Activated naive CD4-positive, alpha-beta T cell (primary cell): ENCODE results near the gene CACNA1E.

Experiments used
- DNase-seq, 4 experiments: peaks; one replicate each; lab custom pipeline; 2025; lab: John Stamatoyannopoulos, UW

Gene CACNA1E

GRCh38 chr1:181768211-181768929 is 285.1 kb downstream of the CACNA1E start:
- DNase-seq, result no peak

DNA sequence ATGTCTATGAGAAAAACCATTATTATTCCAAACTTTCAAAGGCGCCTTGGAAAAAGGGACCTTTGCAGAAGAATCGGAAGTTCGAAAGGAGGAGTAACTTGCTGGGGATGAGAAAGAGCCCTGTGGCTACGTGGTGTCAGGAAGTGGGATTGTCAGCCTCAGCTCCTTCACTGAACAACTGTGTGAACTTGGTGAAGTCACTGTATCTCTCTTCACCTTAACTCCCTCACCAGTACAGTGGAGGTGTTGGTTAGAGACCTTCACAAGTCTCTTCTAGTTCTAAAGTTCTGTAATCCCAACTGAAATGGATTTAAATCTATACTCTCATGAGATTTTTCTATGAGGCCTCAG is 285.6 kb downstream of the CACNA1E start:
- DNase-seq, result no peak

DNA sequence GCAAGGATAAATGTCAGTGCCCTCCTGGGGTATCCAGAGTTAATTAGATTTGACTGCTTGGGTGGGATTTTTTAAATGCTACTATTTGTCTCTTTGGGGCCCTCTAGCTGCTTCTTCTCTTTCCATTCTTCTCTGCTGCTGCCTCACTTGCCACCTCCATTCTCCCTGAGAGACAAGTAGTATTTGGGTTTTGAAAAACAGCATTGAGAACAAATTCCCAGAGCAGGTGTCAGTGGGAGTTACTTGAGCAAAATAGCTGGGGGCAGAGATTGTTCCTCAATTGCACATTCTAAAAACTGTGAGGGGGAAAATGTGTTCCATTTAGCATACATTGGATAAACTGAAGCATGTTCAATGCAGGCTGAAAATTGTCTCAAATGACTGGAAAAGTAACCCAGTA is 286.5 kb downstream of the CACNA1E start:
- no peak for DNase-seq

DNA sequence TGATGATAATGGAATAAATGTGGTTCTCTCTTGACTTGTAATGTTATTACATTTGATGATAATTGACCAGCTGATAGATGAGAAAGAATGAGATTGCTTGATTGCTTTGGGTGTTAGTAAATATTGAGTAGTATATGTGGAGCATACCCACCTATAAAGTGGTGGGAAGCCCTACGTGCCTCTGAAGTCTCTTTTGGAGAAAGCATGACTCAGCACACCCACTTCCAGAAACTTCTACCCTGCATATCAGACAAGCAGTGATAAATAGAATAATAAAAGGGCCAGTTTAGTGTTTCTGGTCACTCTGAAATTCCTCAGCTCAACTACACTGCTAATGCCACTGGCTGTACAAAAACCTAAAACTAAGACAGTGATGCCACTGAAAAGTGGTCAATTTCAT is 289.4 kb downstream of the CACNA1E start:
- DNase-seq, result no peak

DNA sequence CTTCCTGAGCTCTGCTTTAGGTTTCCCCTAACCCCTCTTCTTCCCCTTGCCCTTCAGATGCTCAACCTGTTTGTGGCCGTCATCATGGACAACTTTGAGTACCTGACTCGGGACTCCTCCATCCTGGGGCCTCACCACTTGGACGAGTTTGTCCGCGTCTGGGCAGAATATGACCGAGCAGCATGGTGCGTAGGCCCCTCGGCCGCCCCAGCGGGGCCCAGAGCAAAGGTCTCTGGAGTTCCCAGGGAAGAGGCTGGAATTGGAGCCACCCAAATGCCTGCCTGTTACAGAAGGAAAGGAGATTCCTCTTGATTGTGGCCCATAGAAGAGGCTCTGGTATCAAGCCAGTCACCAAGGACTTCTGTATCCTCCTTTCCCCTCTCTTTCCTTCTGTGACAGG is 292.7 kb downstream of the CACNA1E start:
- DNase-seq, result no peak

DNA sequence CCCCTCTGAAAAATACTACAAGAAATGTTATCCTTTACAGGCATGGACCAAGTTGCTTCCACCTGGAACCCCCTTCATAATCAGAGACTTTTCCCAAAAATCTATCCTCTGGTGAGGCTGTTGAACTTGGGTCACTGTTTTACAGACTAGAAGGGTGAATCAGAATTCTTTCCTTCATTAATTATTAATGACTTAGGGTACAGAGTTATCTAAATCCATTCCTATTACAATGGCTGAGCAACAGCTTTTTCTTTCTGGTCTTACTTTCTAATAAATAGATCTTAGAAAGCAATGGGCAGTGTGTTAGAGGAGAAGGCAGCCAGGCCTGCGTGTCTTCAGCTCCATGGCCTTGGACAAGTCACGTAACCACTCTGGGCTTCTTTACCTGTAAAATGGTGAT is 294.0 kb downstream of the CACNA1E start:
- DNase-seq, result no peak

GRCh38 chr1:181777812-181778211 is 294.5 kb downstream of the CACNA1E start:
- no peak for DNase-seq

DNA sequence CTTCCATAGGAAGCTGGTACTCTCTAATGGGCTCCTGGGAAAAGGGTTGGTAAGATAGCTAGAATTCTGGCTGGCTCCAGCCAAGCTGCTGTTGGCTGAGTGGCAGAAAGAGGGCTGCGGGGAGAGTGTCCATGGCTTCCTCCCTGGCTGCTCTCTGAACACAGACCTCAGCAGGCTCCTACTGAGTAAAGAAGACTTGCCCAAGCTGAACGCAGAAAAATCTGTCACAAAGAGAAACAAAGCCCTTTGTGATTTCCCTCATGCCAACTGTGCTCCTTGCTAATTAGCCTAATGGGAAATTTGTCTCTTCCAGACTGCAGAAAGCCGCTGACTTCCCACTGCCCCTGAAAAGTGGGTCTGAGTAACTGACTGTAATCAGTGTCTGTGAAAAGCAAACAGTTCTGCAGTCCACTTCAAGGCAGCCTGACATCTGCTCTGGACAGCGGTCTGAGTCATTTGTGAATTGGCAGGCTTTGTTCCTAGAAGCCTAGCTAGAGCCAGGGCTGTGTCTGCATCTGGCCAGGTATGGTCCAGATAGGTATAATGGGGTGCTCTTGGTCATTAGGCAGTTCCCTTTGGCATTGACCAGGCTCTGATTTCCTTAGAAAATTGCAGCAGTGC is 295.4 kb downstream of the CACNA1E start:
- no peak for DNase-seq

GRCh38 chr1:181779343-181779742 is 296.0 kb downstream of the CACNA1E start:
- no peak for DNase-seq

DNA sequence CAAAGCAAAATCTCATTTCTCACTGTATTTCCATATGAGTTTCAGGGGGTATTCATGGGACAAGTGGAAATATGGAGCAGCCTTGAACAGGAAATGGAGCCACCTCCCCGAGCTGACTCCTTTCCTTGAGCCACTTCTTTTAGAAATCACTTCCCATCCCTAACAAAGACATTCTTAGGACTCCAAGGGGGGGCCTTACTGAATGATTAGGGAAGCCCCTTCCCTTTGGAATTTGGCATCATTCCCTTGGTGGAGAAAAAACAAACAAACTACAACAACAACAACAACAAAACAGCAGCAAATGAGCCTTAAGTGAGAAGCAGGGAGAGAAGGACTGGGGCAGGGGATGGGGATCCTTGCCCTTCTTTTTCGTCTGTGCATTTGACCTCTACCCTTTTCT is 299.9 kb downstream of the CACNA1E start:
- no peak for DNase-seq

- no peak for DNase-seq
Measured at GRCh38 chr1:181784039-181784683, 300.8 kb downstream of the CACNA1E start.

GRCh38 chr1:181789395-181789794 is 306.1 kb downstream of the CACNA1E start:
- DNase-seq, result no peak

DNA sequence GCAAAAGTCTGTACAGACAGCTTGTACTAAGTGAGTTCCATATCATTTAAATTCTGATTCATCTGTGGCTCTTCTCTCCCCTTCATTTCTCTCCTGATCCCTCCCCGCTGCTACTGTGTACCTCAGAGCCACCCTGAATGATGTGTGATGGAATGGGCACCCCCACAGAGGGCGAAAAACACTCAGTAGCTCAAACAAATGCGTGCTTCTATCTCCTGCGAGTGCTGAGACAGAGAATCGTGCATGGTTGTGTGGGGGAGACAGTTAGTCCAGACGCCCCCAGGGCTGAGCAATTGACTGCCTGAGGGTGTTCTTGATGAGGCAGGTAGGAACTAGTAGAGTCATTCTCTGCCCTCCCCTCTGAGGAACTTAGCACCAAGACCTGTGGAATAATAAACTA is 308.4 kb downstream of the CACNA1E start:
- DNase-seq, result no peak

- no peak for DNase-seq
Measured at GRCh38 chr1:181793831-181794230, 310.5 kb downstream of the CACNA1E start.

DNA sequence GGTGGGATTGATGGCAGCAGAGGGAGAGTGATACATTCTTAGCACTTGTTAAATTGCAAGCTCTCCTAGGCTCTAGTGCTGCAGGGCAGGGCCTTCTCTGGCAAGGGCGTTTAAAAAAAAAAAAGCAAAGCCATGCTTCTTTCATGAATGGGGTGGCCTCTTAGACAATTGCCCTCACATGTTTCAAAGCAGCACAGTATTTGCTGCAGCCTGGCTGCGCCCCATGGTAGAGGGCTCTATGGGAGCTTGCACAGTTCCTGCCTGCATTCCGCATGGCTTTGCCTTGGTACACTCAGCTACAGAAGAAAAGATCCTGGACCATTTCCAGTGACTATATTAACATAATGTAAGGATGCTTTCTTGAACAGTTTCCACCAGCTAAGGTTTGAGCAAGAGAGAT is 311.0 kb downstream of the CACNA1E start:
- no peak for DNase-seq

DNA sequence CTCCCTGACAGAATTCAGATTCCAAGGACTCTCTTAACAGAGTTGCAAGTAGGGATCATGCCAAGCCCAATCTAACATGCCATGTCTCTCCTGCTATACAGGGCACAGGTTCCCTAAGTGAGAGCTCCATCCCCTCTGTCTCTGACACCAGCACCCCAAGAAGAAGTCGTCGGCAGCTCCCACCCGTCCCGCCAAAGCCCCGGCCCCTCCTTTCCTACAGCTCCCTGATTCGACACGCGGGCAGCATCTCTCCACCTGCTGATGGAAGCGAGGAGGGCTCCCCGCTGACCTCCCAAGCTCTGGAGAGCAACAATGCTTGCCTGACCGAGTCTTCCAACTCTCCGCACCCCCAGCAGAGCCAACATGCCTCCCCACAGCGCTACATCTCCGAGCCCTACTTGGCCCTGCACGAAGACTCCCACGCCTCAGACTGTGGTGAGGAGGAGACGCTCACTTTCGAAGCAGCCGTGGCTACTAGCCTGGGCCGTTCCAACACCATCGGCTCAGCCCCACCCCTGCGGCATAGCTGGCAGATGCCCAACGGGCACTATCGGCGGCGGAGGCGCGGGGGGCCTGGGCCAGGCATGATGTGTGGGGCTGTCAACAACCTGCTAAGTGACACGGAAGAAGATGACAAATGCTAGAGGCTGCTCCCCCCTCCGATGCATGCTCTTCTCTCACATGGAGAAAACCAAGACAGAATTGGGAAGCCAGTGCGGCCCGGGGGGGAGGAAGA is 315.0 kb downstream of the CACNA1E start:
- DNase-seq, result no peak

- no peak for DNase-seq
Measured at GRCh38 chr1:181801617-181802016, 318.3 kb downstream of the CACNA1E start.

GRCh38 chr1:181802466-181802865 is 319.1 kb downstream of the CACNA1E start:
- DNase-seq, result no peak

GRCh38 chr1:181803421-181803820 is 320.1 kb downstream of the CACNA1E start:
- DNase-seq, result no peak

- no peak for DNase-seq
Measured at GRCh38 chr1:181804989-181805388, 321.7 kb downstream of the CACNA1E start.

DNA sequence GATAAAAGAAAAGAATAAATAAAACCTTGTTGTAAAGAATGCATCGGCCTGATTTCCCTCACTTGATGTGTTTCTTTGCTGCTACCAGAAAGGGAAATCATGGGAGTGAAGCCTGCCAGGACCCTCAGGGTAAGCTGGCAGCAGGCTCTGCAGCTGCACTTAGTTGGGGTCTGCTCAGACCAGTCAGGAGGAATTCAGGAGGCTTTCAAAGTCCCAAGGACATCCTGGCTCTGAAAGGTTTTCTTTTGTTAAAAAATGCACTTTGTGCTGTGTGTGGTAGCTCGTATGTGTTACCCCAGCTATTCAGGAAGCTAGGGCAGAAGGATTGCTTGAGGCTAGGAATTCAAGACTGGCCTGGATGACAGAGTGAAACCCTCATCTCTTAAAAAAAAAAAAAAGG is 323.4 kb downstream of the CACNA1E start:
- no peak for DNase-seq

DNA sequence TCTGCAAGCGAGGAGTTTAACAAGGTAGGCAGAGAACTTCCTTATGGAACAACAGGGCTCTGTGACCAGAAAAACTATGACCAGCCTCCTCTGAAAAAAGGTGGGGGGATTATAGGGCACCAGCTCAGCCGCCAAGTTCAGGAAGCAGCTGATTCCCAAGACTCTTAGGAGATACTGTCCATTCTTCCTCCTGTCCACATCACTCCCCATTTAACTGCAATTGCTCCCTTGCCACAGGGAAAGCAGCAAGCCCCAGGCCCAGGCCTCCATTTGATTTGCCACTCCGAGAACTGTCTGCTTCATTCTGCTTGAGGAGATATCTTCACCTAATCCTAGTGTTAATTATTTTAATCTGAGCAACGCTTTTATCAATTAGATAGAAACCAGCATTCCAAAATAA is 323.9 kb downstream of the CACNA1E start:
- no peak for DNase-seq

DNA sequence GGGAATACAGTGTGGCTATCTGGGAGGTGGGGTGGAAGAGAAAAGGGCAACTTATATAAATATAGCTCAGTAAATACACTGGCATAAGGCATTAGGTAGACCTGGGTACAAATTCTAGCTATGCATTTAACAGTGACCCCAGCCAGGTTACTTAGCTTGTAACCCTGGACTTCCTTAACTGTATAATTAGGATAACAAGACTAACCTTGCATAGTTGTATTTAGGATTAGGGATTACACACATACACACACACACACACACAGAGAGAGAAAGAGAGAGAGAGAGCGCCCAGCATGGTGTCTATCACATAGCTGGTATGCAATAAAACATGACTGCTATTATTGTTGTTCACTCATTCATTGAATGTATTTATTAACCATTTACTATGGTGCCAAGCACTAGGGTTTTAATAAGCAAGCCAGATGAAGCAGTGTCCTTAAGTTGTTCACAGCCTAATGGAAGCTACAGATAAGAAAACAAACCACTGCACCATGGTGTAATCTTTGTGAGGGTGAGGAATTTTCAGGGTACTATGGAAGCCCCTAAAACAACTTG is 326.8 kb downstream of the CACNA1E start:
- DNase-seq, result no peak
